Natural killer cell (primary cell): ENCODE data around the gene UBXN11. TPM values are rescaled to one million over a fixed set of nuclear protein-coding genes. Genes with fewer than 3 reads are reported as not detected.

Experiments
- ATAC-seq, 3 donors: fragments of 150-1000 bp in 2 of 3; fragments of 200-7000 bp in 1 of 3; cut with Tn5 transposase; 1 replicate in 1 of 3; 2 replicates in 2 of 3; pipeline ENCODE4 v1.10.0; 2021; ENCODE audit warnings: mild to moderate bottlenecking in 2 of 3, moderate library complexity in 2 of 3
- DNase-seq, 2 donors: peaks; one replicate each; pipeline versions ENCODE4 v3.0.0 to v3.0.0-alpha.2; 2013 to 2021; ENCODE audit warnings: mixed read lengths in 1 of 2
- H3K27ac ChIP-seq: one replicate; pipeline ENCODE4 v1.5.1; 2013; ENCODE audit warnings: mild to moderate bottlenecking, low read length
- H3K27me3 ChIP-seq: one replicate; pipeline ENCODE4 v1.6.1; 2013; ENCODE audit warnings: low read length; ENCODE audit not compliant: control insufficient read depth, insufficient read depth
- H3K36me3 ChIP-seq: one replicate; pipeline ENCODE4 v1.6.1; 2013; ENCODE audit warnings: low read length; ENCODE audit not compliant: control insufficient read depth, insufficient read depth
- H3K4me1 ChIP-seq: one replicate; pipeline ENCODE4 v1.6.1; 2013; ENCODE audit warnings: low read length; ENCODE audit not compliant: control insufficient read depth, insufficient read depth
- H3K4me3 ChIP-seq: one replicate; pipeline ENCODE4 v1.5.1; 2013; ENCODE audit warnings: low read length
- H3K9me3 ChIP-seq: one replicate; pipeline ENCODE4 v1.6.1; 2013; ENCODE audit warnings: low read length; ENCODE audit not compliant: control insufficient read depth, insufficient read depth
- H3K27ac Mint-ChIP-seq, 2 donors: one replicate each; pipeline ENCODE4 v1.8.0; 2022; ENCODE audit warnings: mild to moderate bottlenecking in 2 of 2, mixed read lengths in 2 of 2, moderate library complexity in 1 of 2
- H3K27me3 Mint-ChIP-seq, 2 donors: one replicate each; pipeline ENCODE4 v1.8.0; 2022; ENCODE audit warnings: low read depth in 2 of 2, mixed read lengths in 2 of 2
- H3K36me3 Mint-ChIP-seq: one replicate; pipeline ENCODE4 v1.8.0; 2022; ENCODE audit warnings: mixed read lengths
- H3K4me1 Mint-ChIP-seq, 2 donors: one replicate each; pipeline ENCODE4 v1.8.0; 2022; ENCODE audit warnings: mixed read lengths in 2 of 2
- H3K4me3 Mint-ChIP-seq: one replicate; pipeline ENCODE4 v1.8.0; 2022; ENCODE audit warnings: mild to moderate bottlenecking, moderate library complexity, mixed read lengths
- H3K9me3 Mint-ChIP-seq, 2 donors: one replicate each; pipeline ENCODE4 v1.8.0; 2022; ENCODE audit warnings: mixed read lengths in 2 of 2
- CTCF ChIP-seq: fragments of 200-600 bp; IDR thresholded peaks from one replicate; pipeline ENCODE4 v1.8.0; 2022; ENCODE audit warnings: antibody characterized with exemption
- WGBS: methylation state at CpG from one replicate; pipeline ENCODE4 v1.1.7; 2013; ENCODE audit warnings: missing lambda C conversion rate; ENCODE audit not compliant: insufficient coverage; 5-methylcytosine and 5-hydroxymethylcytosine counted together
- intact Hi-C: fragments of 100-400 bp; cut with micrococcal nuclease; formaldehyde crosslinking; loops from one replicate; pipeline ENCODE4 v1.14.2; 2022
- total RNA-seq, 4 donors: library from RNA; stranded (reverse); fragments of 120-200 nt in 1 of 4; gene quantifications; one replicate each; pipeline versions ENCODE4 v1.2.3 to v1.2.4, GENCODE V29; 2013 to 2022

Gene UBXN11
- total RNA-seq, 3 donors from 2014 or later (not counting 1 experiment from before 2014, with no cell fraction given): 22.7 to 32.0 (median 31.7) TPM

- DNase-seq (no peak), ATAC-seq (no peak)
- Histone ChIP-seq H3K27me3 (no peaks in the 10 kb centered on the region), H3K36me3 (no peaks in the 10 kb centered on the region), H3K4me1 (peaks cover 5% of the 10 kb centered on the region), H3K27ac (no peak overlapping the region), H3K9me3 (no peaks in the 10 kb centered on the region), H3K4me3 (no peak overlapping the region)
- no peak for TF ChIP-seq CTCF
- H3K27ac Mint-ChIP-seq: no peak overlapping the region
- 95% methylated on average over 11 of the region's 12 CpGs for WGBS
- H3K4me1 Mint-ChIP-seq: peaks cover 6 to 7% of the 10 kb centered on the region in 2 donors
- H3K36me3 Mint-ChIP-seq: no peaks in the 10 kb centered on the region
- H3K4me3 Mint-ChIP-seq: no peak overlapping the region
- intact Hi-C loops: no loop called here
- H3K9me3 Mint-ChIP-seq: no peaks in the 10 kb centered on the region
- peaks cover 6 to 20% of the 10 kb centered on the region in 2 donors for H3K27me3 Mint-ChIP-seq
Measured at GRCh38 chr1:26351590-26352337, 45.3 kb upstream of the UBXN11 start.

- Mint-ChIP-seq H3K4me1 (peaks cover 6 to 11% of the 10 kb centered on the region in 2 donors), H3K9me3 (no peaks in the 10 kb centered on the region), H3K27me3 (peaks cover 5 to 22% of the 10 kb centered on the region in 2 donors), H3K36me3 (no peaks in the 10 kb centered on the region), H3K27ac (no peak overlapping the region), H3K4me3 (no peak overlapping the region)
- Histone ChIP-seq H3K36me3 (no peaks in the 10 kb centered on the region), H3K9me3 (no peaks in the 10 kb centered on the region), H3K27ac (no peak overlapping the region), H3K4me1 (peaks cover 5% of the 10 kb centered on the region), H3K4me3 (no peak overlapping the region), H3K27me3 (no peaks in the 10 kb centered on the region)
- ATAC-seq (no peak), DNase-seq (no peak)
- 90% methylated on average over 9 of the region's 9 CpGs for WGBS
- intact Hi-C loops: no loop called here
- no peak for TF ChIP-seq CTCF
Measured at GRCh38 chr1:26350701-26351589, 44.5 kb upstream of the UBXN11 start.

- ATAC-seq (no peak), DNase-seq (no peak)
- no peak for TF ChIP-seq CTCF
- Histone ChIP-seq H3K9me3 (no peaks in the 10 kb centered on the region), H3K36me3 (no peaks in the 10 kb centered on the region), H3K27ac (no peak overlapping the region), H3K4me1 (peaks cover under 1% of the 10 kb centered on the region), H3K4me3 (no peak overlapping the region), H3K27me3 (no peaks in the 10 kb centered on the region)
- Mint-ChIP-seq H3K4me1 (peaks cover 0 to 7% of the 10 kb centered on the region in 2 donors), H3K4me3 (no peak overlapping the region), H3K27me3 (peaks cover 0 to 19% of the 10 kb centered on the region in 2 donors), H3K27ac (no peak overlapping the region), H3K9me3 (no peaks in the 10 kb centered on the region), H3K36me3 (no peaks in the 10 kb centered on the region)
- intact Hi-C loops: no loop called here
- WGBS: 80% methylated on average over 2 of the region's 2 CpGs
Measured at GRCh38 chr1:26350343-26350700, 43.9 kb upstream of the UBXN11 start.
